Activated naive CD4-positive, alpha-beta T cell treated with anti-CD3 and anti-CD28 coated beads, Interleukin-2, amount 10 ng/mL, durations not matched to agents 7 days and 5 days (primary cell): Measurements from ENCODE around the gene MTHFS.
A peak's percentile ranks its signal among the peaks of the same experiment; 100 is the strongest.
"Not testable (repeated sequence)": the region's sequence is repeated elsewhere in the genome, so short reads cannot be mapped to it uniquely, and the experiment has no call there.

Experiments used
- CTCF ChIA-PET: fragments of 350-600 bp; sonication (Branson Sonifier 250); formaldehyde crosslinking; loops from one replicate; lab custom pipeline; 2021; ENCODE audit warnings: antibody characterized with exemption; lab: Charles Lee
- DNase-seq: peaks from one replicate; pipeline ENCODE4 v3.0.0-alpha.2; 2020
- H3K27ac Mint-ChIP-seq: one replicate; pipeline ENCODE4 v1.8.0; 2021; ENCODE audit warnings: mild to moderate bottlenecking, moderate library complexity, mixed read lengths
- H3K27me3 Mint-ChIP-seq: one replicate; pipeline ENCODE4 v1.8.0; 2021; ENCODE audit warnings: mild to moderate bottlenecking, mixed read lengths
- H3K36me3 Mint-ChIP-seq: one replicate; pipeline ENCODE4 v1.8.0; 2021; ENCODE audit warnings: mixed read lengths
- H3K4me1 Mint-ChIP-seq: one replicate; pipeline ENCODE4 v1.8.0; 2021; ENCODE audit warnings: mixed read lengths
- H3K4me3 Mint-ChIP-seq: one replicate; pipeline ENCODE4 v1.8.0; 2021; ENCODE audit warnings: mild to moderate bottlenecking, moderate library complexity, mixed read lengths
- H3K9me3 Mint-ChIP-seq: one replicate; pipeline ENCODE4 v1.8.0; 2021; ENCODE audit warnings: mixed read lengths

The MTHFS gene

DNA sequence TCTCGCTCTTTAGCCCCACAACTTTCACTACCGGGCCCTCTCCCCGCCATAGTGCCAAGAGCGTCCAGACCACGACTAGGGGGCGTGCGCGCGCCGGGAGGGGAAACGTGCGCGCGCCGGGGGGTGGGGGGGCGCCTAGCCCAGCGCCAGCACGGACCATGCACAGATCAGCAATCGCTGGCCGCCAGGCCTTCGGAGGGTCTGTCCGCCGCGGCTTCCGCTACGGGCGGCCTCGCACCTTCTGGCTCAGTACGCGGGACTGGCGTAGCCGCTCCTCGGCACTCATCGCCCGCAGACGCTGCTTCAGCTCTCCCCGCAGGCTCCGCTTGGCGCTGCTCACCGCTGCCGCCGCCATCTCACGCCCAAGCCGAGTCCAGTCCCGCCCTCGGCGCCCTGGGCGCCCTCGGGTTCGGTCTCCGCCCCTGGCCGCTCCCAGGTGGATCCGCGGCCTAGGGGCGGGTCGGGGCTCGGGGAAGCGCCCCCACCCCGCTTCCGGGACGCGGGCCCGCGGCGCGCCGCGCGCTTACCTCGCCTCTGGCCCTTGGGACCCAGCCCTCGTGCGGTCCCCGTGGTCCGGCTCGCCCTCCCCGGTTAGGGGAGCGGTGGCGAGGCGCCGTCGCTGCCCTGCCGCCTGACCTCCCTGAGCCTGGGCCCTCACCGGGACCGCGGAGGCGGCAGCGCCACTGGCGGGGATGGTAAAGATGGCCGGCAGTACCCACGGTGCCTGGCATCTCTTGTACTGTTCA is at the start of gene MTHFS:
Gene MTHFS, minus strand, starts transcription at position 381 of the 746 bp plus-strand sequence. Its CDS starts 26 bp downstream, at position 355.
- H3K36me3 Mint-ChIP-seq = peaks cover 21% of the 10 kb centered on the region
- peak within 1 kb of the TSS; percentile 91 for H3K4me3 Mint-ChIP-seq
- H3K4me1 Mint-ChIP-seq = peaks cover 49% of the 10 kb centered on the region
- peak; percentile 88 for DNase-seq
- CTCF ChIA-PET = interaction anchor here (0.8 to 1.4 kb wide), 3 partner anchors 24 to 97 kb away, joined by 3 read pairs; no protein-coding TSS in a partner anchor
- H3K9me3 Mint-ChIP-seq = no peaks in the 10 kb centered on the region
- H3K27me3 Mint-ChIP-seq = no peaks in the 10 kb centered on the region
- H3K27ac Mint-ChIP-seq = peak within 1 kb of the TSS; percentile 97

DNA sequence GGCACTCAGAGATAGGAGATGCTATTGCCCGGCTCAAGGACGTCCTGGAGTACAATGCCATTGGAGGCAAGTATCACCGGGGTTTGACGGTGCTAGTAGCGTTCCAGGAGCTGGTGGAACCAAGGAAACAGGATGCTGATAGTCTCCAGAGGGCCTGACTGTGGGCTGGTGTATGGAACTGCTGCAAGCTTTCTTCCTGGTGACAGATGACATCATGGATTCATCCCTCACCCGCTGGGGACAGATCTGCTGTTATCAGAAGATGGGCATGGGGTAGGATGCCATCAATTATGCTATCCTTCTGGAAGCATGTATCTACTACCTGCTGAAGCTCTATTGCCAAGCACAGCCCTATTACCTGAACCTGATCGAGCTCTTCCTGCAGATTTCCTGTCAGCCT is 47.8 kb upstream of the MTHFS start:
- DNase-seq = no peak
- Mint-ChIP-seq H3K27ac (no peak overlapping the region), H3K27me3 (peaks cover 10% of the 10 kb centered on the region), H3K9me3 (no peaks in the 10 kb centered on the region), H3K4me1 (peaks cover 3% of the 10 kb centered on the region), H3K4me3 (no peak overlapping the region), H3K36me3 (no peaks in the 10 kb centered on the region)
- CTCF ChIA-PET = interaction anchor here (0.8 kb wide), 1 partner anchor 47 kb away, joined by 3 read pairs; no protein-coding TSS in a partner anchor

DNA sequence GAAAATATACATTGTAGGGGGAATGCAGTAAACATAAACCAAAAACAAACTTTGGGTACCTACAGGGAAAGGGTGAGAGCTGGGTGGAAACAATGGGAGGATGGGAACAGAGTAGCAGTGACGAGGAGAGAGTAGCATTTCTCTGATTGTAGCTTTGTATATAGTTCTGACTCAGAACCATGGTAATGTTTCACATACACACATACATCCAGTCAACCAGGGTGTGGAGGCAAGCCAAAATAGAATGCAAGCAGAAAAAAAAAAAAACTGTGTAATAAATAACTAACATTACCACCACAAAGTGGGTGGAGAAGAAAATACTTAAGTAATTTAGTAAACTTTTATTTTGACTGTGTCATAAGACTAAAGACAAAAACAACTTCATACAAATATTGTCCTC is 47.0 kb upstream of the MTHFS start:
- Mint-ChIP-seq H3K4me1 (peaks cover 3% of the 10 kb centered on the region), H3K9me3 (no peaks in the 10 kb centered on the region), H3K4me3 (no peak overlapping the region), H3K36me3 (no peaks in the 10 kb centered on the region), H3K27me3 (peaks cover 10% of the 10 kb centered on the region), H3K27ac (no peak overlapping the region)
- DNase-seq = no peak
- CTCF ChIA-PET = no interaction called here

DNA sequence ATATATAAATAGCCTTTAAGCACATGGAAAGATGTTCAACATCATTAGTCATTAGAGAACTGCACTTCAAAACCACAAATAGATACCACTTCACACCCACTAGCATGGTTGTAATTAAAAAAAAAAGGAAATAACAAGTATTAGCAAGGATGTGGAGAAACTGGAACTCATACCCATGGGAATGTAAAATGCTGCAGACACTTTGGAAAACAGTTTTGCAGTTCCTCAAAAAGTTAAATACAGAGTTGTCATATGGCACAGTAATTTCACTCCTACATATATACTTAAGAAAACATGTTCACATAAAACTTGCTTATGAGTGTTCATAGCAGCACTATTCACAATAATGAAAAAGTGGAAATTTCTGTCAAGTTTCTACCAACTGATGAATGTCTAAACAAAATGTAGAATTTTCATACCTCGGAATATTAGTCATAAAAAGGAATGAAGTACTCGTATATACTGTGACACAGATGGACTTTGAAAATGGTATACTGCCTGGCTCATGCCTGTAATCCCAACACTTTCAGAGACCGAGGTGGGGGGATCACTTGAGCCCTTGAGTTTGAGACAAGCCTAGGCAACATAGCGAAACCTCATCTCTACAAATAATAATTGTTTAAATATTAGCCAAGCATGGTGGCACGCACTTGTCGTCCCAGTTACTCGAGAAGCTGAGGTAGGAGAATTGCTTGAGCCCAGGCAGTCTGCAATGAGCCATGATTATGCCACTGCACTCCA is 46.1 kb upstream of the MTHFS start:
- Mint-ChIP-seq H3K4me1 (no peaks in the 10 kb centered on the region), H3K9me3 (no peaks in the 10 kb centered on the region), H3K27me3 (peaks cover 10% of the 10 kb centered on the region), H3K27ac (no peak overlapping the region), H3K36me3 (no peaks in the 10 kb centered on the region), H3K4me3 (no peak overlapping the region)
- CTCF ChIA-PET = no interaction called here
- DNase-seq = no peak

DNA sequence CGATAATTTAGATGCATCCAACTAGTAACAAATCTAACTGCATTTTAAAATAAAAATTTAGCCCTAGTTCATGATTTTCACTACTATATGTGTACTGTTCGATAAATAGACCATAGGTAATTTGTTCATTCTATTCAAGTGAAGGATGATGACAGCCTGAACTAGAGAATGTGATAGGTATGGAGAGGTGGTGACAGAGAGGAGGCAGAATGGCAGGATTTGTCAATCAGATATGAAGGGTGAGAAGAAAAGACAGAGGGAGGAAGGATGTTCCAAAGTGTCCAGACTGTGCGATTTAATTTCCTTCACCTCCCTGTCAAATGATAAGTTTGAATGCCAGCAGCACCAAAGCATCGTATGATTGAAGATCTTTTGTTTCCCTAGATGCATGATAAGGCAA is 42.6 kb upstream of the MTHFS start:
- Mint-ChIP-seq H3K9me3 (no peaks in the 10 kb centered on the region), H3K27me3 (peaks cover 2% of the 10 kb centered on the region), H3K27ac (no peak overlapping the region), H3K4me3 (no peak overlapping the region), H3K4me1 (no peaks in the 10 kb centered on the region), H3K36me3 (no peaks in the 10 kb centered on the region)
- DNase-seq = no peak
- CTCF ChIA-PET = no interaction called here

DNA sequence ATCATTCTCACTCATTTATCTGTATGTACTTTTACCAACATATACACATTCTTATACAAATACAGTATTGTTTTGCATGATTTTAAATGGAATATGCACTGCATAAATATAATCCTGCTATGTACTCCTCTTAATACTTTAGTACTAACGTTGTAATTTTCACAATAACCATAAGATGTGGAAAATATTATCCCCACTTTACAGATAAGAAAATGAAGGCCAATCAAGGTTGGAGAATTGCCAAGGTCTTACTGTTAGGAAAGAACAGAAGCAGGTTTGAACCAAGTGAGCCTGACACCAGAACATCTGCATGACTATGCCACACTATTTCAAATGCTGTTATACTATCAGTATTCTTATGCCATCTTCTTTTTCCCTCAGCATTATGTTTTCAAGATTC is 41.3 kb upstream of the MTHFS start:
- CTCF ChIA-PET = no interaction called here
- no peaks in the 10 kb centered on the region for H3K36me3 Mint-ChIP-seq
- DNase-seq = no peak
- no peaks in the 10 kb centered on the region for H3K9me3 Mint-ChIP-seq
- no peak overlapping the region for H3K27ac Mint-ChIP-seq
- H3K27me3 Mint-ChIP-seq = no peaks in the 10 kb centered on the region
- H3K4me1 Mint-ChIP-seq = peaks cover 7% of the 10 kb centered on the region
- H3K4me3 Mint-ChIP-seq = no peak overlapping the region

DNA sequence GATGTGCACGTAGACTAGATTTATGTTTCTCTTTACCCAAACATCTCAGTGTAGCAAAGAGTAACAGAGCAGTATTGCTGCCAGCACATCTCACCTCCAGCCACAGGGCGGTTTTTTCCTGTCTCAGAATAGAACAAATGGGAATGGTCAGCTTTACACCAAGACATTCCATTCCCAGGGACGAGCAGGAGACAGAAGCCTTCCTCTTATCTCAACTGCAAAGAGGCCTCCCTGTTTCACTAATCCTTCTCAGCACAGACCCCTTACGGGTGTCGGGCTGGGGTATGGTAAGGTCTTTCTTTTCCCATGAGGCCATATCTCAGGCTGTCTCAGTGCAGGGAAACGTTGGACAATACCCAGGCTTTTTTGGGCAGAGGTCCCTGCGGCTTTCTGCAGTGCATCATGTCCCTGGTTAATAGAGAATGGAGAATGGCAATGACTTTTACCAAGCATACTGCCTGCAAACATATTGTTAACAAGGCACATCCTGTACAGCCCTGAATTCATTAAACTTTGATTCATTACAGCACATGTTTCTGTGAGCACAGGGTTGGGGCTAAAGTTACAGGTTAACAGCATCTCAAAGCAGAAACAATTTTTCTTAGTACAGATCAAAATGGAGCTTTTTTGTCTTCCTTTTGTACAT is 38.9 kb upstream of the MTHFS start:
- H3K27ac Mint-ChIP-seq, CTCF ChIA-PET, H3K36me3 Mint-ChIP-seq, H3K27me3 Mint-ChIP-seq, H3K4me3 Mint-ChIP-seq, DNase-seq, H3K4me1 Mint-ChIP-seq, H3K9me3 Mint-ChIP-seq: not testable (repeated sequence)

DNA sequence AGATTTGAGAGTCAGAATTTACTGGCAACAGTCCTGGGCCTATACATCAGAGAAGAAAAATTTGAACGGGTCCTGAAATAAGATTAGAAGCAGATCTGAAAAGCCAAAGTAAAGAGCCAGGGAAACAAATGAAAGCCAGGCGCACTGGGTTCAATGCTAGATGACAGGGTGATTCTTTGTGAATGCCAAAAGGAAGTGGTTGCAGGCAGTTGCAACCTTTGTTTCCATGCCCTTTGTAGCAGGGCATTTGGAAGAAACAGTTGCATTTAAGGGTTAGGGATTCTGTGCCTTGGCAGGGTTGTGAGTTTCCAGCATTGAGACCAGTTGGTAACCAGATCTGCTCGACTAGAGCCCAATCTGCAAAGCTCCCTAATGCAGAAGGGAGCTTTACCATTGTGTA is 36.4 kb upstream of the MTHFS start:
- Mint-ChIP-seq H3K4me1 (peaks cover 9% of the 10 kb centered on the region), H3K9me3 (no peaks in the 10 kb centered on the region), H3K27ac (no peak overlapping the region), H3K4me3 (no peak overlapping the region), H3K27me3 (peaks cover 15% of the 10 kb centered on the region), H3K36me3 (no peaks in the 10 kb centered on the region)
- CTCF ChIA-PET = interaction anchor here (2.1 kb wide), 1 partner anchor 60 kb away, joined by 6 read pairs; no protein-coding TSS in a partner anchor
- DNase-seq = no peak

DNA sequence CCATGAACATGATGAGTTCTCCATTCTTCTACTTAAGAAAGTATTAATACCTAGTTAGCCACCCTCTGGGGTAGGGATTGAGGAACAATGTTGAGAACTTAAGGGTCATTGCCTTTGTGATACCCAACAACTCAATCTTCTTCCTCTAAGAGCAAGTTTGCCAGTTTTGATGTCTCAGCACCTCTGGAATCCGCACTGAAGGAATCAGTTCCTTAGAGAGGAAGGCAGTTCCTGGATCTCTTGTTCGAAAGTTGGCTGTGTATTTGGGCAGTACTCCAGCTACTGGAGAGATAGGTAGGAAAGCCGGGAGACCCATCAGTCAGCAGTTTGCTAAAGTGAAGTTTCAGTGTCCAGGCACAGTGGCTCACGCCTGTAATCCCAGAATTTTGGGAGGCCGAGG is 35.6 kb upstream of the MTHFS start:
- DNase-seq = no peak
- peaks cover 15% of the 10 kb centered on the region for H3K27me3 Mint-ChIP-seq
- no peak overlapping the region for H3K27ac Mint-ChIP-seq
- peaks cover 9% of the 10 kb centered on the region for H3K4me1 Mint-ChIP-seq
- CTCF ChIA-PET = interaction anchor here (0.8 to 1.0 kb wide), 2 partner anchors 20 to 61 kb away, joined by 3 read pairs; no protein-coding TSS in a partner anchor
- H3K36me3 Mint-ChIP-seq = no peaks in the 10 kb centered on the region
- no peaks in the 10 kb centered on the region for H3K9me3 Mint-ChIP-seq
- H3K4me3 Mint-ChIP-seq = no peak overlapping the region

DNA sequence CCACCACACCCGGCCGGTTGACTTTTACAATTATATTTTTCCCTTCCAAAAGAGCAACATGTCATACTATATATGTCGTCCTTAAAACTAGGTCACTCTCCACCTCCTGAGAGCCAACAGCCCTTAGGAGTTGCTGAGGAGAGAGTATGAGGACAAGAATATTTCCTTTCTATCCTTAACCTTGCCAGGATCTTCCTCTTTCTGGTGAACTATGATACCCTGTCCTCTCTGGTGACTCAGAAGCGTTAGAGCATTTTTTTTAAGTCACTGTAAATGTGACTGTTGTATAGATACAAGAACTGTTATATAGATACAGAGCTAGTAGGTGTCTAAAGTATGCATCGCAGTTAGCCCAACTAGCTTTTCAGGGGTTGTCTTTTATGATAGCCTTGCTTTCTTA is 33.7 kb upstream of the MTHFS start:
- no peak overlapping the region for H3K4me3 Mint-ChIP-seq
- H3K27ac Mint-ChIP-seq = no peak overlapping the region
- H3K27me3 Mint-ChIP-seq = peaks cover 15% of the 10 kb centered on the region
- H3K9me3 Mint-ChIP-seq = peaks cover 6% of the 10 kb centered on the region
- DNase-seq = no peak
- peaks cover 9% of the 10 kb centered on the region for H3K4me1 Mint-ChIP-seq
- CTCF ChIA-PET = no interaction called here
- peaks cover 4% of the 10 kb centered on the region for H3K36me3 Mint-ChIP-seq

DNA sequence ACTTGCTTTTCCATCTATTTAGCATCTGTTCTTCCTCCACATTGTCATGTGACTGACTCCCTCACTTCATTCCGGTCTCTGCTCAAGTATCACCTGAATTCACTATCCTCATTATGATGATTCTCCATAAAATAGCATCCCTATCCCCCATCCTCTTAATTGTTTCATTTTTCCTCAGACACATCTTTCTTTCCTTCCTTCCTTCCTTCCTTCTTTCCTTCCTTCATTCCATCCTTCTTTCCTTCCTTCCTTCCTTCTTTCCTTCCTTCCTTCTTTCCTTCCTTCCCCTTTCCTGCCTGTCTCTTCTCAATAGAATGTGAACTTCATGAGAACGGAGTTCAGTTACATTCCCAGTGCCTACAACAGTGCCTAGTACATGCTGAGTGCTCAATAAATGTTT is 32.6 kb upstream of the MTHFS start:
- peaks cover 13% of the 10 kb centered on the region for H3K4me1 Mint-ChIP-seq
- H3K27me3 Mint-ChIP-seq = peaks cover 15% of the 10 kb centered on the region
- no peak for DNase-seq
- CTCF ChIA-PET = no interaction called here
- peaks cover 5% of the 10 kb centered on the region for H3K36me3 Mint-ChIP-seq
- no peak overlapping the region for H3K27ac Mint-ChIP-seq
- peaks cover 6% of the 10 kb centered on the region for H3K9me3 Mint-ChIP-seq
- no peak overlapping the region for H3K4me3 Mint-ChIP-seq

DNA sequence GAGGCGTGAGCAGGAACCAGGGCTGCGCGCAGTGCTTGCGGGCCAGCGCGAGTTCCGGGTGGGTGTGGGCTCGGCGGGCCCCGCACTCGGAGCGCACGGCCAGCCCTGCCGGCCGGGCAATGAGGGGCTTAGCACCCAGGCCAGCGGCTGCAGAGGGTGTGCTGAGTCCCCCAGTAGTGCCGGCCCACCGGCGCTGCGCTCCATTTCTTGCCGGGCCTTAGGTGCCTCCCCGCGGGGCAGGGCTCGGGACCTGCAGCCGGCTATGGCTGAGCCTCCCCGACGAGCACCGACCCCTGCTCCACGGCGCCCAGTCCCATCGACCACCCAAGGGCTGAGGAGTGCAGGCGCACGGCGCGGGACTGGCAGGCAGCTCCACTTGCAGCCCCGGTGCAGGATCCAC is 29.3 kb upstream of the MTHFS start:
- H3K36me3 Mint-ChIP-seq = peaks cover 27% of the 10 kb centered on the region
- H3K27ac Mint-ChIP-seq, CTCF ChIA-PET, DNase-seq, H3K4me3 Mint-ChIP-seq: not testable (repeated sequence)
- H3K27me3 Mint-ChIP-seq = peaks cover 10% of the 10 kb centered on the region
- H3K9me3 Mint-ChIP-seq = peaks cover 21% of the 10 kb centered on the region
- H3K4me1 Mint-ChIP-seq = peaks cover 27% of the 10 kb centered on the region

DNA sequence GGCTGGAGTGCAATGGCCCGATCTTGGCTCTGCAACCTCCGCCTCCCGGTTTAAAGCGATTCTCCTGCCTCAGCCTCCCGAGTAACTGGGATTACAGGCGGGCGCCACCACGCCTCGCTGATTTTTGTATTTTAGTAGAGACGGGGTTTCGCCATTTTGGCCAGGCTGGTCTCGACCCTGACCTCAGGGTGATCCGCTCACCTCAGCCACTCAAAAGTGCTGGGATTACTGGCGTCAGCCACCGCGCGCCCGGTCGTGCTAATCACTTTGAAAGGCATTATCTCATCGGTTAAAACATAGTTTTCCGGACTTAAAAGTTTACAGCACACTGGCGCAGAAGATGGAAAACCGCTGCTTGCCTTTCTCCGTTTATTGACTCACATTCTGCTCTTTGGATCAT is 27.6 kb upstream of the MTHFS start:
- peak overlapping the region; percentile 62 for H3K4me3 Mint-ChIP-seq
- H3K27me3 Mint-ChIP-seq = peaks cover 7% of the 10 kb centered on the region
- peaks cover 27% of the 10 kb centered on the region for H3K4me1 Mint-ChIP-seq
- CTCF ChIA-PET = no interaction called here
- peak overlapping the region; percentile 82 for H3K27ac Mint-ChIP-seq
- H3K36me3 Mint-ChIP-seq = peaks cover 42% of the 10 kb centered on the region
- no peak for DNase-seq
- H3K9me3 Mint-ChIP-seq = peaks cover 34% of the 10 kb centered on the region

DNA sequence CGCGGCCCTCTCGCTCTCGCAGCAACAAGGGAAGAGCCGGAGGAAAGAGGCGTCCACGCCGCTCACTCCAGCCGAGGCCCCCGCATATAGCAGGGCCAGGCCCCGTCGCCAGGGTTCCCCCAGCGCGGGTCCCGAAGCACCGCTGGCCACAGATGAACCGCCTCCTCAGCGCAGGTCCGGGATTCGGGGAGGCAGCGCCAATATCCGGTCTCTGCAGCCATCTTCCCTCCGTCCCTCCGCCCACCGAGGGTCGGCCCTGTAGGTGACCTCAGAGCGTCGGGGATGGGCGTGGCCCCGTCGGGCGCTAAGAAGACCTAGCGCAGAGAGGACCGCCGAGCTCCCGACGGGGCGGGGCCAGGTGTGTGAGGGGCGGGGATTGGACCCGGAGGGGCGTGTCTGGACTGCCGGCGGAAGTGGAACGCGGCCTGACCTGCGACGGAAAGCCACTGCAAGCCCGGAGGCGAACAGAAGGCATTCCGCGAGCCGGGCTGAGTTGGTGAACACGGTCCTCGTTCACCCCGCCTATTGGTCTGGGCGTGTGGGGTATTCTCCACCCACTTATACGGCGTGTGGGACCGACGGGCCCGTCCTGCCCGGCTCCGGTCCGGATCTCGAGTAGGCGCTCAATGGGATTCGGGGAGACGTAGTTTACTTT is 26.8 kb upstream of the MTHFS start:
- H3K27ac Mint-ChIP-seq = peak overlapping the region; percentile 96
- H3K9me3 Mint-ChIP-seq = peaks cover 39% of the 10 kb centered on the region
- H3K4me1 Mint-ChIP-seq = peaks cover 27% of the 10 kb centered on the region
- H3K27me3 Mint-ChIP-seq = peaks cover 4% of the 10 kb centered on the region
- CTCF ChIA-PET = interaction anchor here (0.9 to 1.3 kb wide), 5 partner anchors 24 to 74 kb away, joined by 3 to 4 read pairs (median 3); no protein-coding TSS in a partner anchor
- H3K36me3 Mint-ChIP-seq = peaks cover 49% of the 10 kb centered on the region
- DNase-seq = peak; percentile 98
- peak overlapping the region; percentile 90 for H3K4me3 Mint-ChIP-seq
